ENCODE measurements around the gene AGRN.
"Not testable (repeated sequence)": the region's sequence is repeated elsewhere in the genome, so short reads cannot be mapped to it uniquely, and the experiment has no call there.

Gene AGRN

DNA sequence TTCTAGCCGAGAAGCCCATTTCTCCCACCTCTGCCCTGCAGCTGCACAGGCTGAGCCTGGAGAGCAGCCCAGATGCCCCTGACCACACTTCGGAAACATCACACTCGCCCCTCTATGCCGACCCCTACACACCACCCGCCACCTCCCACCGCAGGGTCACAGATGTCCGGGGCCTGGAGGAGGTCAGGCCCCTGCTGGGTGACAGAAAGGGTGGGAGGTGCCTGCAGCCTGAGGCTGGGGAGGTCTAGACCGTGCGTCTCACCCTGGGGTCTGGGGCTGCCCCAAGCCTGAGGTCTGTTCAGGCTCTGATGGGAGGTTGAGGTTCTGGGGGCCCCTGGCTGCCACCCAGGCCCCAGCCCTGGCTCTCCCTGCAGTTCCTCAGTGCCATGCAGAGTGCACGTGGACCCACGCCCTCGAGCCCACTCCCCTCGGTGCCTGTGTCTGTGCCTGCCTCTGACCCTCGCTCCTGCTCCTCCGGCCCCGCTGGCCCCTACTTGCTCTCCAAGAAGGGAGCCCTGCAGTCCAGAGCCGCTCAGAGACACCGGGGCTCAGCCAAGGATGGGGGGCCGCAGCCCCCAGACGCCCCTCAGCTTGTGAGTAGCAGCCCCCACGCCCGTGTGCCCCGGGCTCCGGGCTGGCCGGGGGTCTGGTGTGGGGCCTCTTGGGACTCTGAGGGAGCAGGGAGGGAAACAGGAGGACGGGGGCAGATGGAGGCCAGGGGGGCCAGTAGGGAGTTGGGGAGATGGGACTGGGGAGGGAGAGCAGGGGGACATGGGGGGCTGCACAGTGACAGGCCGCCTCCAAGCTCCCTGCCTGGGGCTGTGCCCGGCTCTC lies 46.2 kb upstream of the AGRN start:
- TF ChIP-seq, protein P1, sequence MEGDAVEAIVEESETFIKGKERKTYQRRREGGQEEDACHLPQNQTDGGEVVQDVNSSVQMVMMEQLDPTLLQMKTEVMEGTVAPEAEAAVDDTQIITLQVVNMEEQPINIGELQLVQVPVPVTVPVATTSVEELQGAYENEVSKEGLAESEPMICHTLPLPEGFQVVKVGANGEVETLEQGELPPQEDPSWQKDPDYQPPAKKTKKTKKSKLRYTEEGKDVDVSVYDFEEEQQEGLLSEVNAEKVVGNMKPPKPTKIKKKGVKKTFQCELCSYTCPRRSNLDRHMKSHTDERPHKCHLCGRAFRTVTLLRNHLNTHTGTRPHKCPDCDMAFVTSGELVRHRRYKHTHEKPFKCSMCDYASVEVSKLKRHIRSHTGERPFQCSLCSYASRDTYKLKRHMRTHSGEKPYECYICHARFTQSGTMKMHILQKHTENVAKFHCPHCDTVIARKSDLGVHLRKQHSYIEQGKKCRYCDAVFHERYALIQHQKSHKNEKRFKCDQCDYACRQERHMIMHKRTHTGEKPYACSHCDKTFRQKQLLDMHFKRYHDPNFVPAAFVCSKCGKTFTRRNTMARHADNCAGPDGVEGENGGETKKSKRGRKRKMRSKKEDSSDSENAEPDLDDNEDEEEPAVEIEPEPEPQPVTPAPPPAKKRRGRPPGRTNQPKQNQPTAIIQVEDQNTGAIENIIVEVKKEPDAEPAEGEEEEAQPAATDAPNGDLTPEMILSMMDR (IDR thresholded peaks at IDR 0.05; ENCODE audit: insufficient read depth, low read depth, low read length, missing control alignments) = no peak
- no peak overlapping the region for H3K4me3 ChIP-seq (ENCODE audit: low read depth, low read length)
- DNase-seq (ENCODE audit: low read depth) = no peak

DNA sequence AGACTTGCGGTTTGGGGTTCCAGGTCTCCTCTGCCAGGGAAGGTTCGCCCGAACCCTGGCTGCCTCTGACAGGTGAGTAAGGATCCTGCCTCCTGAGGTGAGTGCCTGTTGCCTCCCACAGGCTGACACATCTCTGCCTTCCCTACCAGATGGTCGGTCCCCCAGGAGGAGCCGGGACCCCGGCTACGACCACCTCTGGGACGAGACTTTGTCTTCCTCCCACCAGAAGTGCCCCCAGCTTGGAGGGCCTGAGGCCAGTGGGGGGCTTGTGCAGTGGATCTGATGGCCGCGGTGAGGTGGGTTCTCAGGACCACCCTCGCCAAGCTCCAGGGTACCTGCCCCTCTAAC lies 45.7 kb upstream of the AGRN start:
- DNase-seq (ENCODE audit: low read depth) = no peak
- H3K4me3 ChIP-seq (ENCODE audit: low read depth, low read length) = no peak overlapping the region
- TF ChIP-seq, protein P1 (IDR thresholded peaks at IDR 0.05; ENCODE audit: insufficient read depth, low read depth, low read length, missing control alignments) = no peak

DNA sequence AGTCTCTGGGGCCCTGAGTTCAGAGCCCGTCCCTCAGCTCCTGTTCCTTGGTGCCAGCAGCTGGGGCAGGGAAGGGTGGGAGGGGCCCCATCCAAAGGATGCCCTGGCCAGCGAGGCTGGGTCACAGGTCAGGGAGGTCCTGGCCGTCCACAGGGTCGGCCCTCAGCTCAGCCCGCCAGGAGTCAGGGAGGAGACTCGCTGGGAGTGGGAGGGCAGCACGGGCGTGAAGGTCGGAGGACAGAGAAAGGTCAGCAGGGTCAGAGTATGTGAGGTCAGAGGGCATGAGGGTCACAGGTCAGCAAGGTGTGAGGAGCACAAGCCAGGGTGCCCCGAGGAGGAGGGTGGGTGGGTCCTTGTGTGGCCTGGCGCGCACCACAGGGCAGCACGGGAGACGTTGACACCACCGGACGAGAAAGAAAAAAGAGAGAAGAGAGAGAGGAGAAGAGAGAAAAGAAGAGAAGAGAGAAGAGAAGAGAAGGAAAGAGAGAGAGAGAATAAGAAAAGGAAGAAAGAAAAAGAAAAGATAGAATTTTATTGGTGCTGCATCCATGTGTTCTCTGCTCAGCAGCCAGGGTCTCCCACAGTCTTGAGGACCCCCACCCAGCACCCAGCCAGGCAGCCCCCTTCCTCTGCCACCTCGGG lies 45.1 kb upstream of the AGRN start:
- TF ChIP-seq, protein P1 (IDR thresholded peaks at IDR 0.05; ENCODE audit: insufficient read depth, low read depth, low read length, missing control alignments) = no peak
- H3K4me3 ChIP-seq (ENCODE audit: low read depth, low read length) = no peak overlapping the region
- no peak for DNase-seq (ENCODE audit: low read depth)

DNA sequence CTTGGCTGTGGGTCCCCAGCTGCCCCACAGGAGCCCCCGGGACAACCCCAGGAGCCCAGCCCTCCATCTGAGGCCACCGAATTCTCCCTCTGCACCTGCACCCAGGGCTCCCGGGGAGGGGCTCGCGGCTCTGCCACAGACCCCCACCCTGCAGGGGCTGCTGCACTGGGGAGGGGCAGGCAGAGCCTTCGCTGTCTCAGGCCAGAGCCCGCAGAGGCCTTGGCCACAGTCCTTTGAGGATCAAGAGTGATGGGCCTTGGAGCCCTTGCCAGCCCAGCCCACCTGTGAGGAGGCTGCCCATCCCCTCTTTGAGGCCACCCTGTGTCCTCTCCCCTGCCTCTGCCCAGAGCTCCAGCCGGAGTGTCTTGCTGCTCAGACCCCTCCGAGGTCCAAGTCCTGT lies 44.6 kb upstream of the AGRN start:
- TF ChIP-seq, protein P1 (IDR thresholded peaks at IDR 0.05; ENCODE audit: insufficient read depth, low read depth, low read length, missing control alignments) = no peak
- DNase-seq (ENCODE audit: low read depth) = no peak
- no peak overlapping the region for H3K4me3 ChIP-seq (ENCODE audit: low read depth, low read length)

DNA sequence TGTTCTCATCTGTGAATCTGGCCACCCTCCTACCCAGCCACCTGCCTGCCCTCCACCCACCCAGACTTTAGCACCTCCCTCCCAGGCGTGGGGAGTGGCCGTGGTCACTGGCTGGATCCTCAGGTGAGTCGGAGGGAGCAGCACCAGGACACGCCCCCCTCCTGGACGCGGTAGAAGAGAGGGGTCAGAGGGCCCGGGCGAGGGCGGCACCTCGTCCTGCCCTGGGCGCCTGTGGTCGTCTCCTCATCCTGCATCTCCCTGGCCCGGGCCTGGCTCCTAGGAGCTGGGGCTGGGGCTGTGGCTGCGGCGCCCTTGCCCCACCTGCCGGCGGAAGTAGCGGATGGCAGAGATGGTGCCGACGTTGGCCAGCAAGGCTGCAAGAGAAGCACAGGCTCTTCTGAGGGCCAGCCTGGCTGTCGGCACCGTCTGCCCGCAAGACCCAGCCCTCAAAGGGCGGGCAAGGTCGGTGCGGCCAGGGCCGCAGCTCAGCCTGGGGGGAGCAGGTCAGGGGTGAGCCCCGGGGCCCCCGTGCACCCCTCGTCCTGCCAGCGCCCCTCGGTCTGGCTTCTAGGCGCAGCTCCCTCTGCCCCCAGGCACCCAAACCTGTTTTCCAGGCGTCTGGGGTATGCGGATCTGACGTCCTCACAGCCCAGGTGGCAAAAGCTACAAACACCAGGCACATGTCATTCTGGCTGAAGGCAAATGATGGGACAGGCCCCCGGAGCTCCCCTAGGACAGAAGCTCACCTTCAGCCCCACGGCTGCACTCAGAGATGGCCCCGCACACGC lies 43.8 kb upstream of the AGRN start:
- no peak overlapping the region for H3K4me3 ChIP-seq (ENCODE audit: low read depth, low read length)
- TF ChIP-seq, protein P1 (IDR thresholded peaks at IDR 0.05; ENCODE audit: insufficient read depth, low read depth, low read length, missing control alignments) = peak; percentile 71
- DNase-seq (ENCODE audit: low read depth) = peak; percentile 81

DNA sequence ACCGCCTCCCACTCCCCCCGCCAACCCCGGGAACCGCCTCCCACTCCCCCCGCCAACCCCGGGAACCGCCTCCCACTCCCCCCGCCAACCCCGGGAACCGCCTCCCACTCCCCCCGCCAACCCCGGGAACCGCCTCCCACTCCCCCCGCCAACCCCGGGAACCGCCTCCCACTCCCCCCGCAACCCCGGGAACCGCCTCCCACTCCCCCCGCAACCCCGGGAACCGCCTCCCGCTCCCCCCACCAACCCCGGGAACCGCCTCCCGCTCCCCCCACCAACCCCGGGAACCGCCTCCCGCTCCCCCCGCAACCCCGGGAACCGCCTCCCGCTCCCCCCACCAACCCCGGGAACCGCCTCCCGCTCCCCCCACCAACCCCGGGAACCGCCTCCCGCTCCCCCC lies 43.1 kb upstream of the AGRN start:
- not testable (repeated sequence) for DNase-seq (ENCODE audit: low read depth); H3K4me3 ChIP-seq (ENCODE audit: low read depth, low read length)
